IMR-90 (cell line): ENCODE results near the gene ARPC2. TPM values are rescaled to one million over a fixed set of nuclear protein-coding genes. Genes with fewer than 3 reads are reported as not detected.

ENCODE experiments used
- ATAC-seq: fragments of 200-7000 bp; cut with Tn5 transposase; 2 replicates; pipeline ENCODE4 v1.9.1; 2020; ENCODE audit warnings: low read depth, mild to moderate bottlenecking, moderate library complexity
- BruUV-seq: library from RNA; stranded (reverse); fragments of 400-500 nt; replicated peaks from 2 replicates; lab custom pipeline; 2021; lab: Mats Ljungman, UMichigan
- CTCF ChIA-PET: fragments of 300-600 bp; formaldehyde crosslinking; extraction: SDS; loops from one replicate; lab custom pipeline; 2021; ENCODE audit warnings: antibody characterized with exemption; lab: Yijun Ruan, JAX
- POLR2A ChIA-PET: fragments of 300-600 bp; sonication (Branson Sonifier 250); formaldehyde crosslinking; loops from one replicate; lab custom pipeline; 2022; ENCODE audit warnings: antibody characterized with exemption; ENCODE audit not compliant: unreplicated experiment; lab: Charles Lee
- DNase-seq: peaks from one replicate; pipeline ENCODE4 v3.0.0; 2013
- H2AFZ ChIP-seq: replicated peaks from 2 replicates; pipeline ENCODE3; 2013; ENCODE audit warnings: low read length, mild to moderate bottlenecking; ENCODE audit not compliant: poor library complexity
- H2AK5ac ChIP-seq: 2 replicates; pipeline ENCODE4 v1.6.1; 2013; ENCODE audit warnings: low read depth, low read length, inconsistent platforms
- H2AK9ac ChIP-seq: replicated peaks from 2 replicates; pipeline ENCODE3; 2013; ENCODE audit warnings: mild to moderate bottlenecking, low read depth, low read length, moderate library complexity; ENCODE audit not compliant: poor library complexity
- H2BK120ac ChIP-seq: 2 replicates; pipeline ENCODE4 v1.6.1; 2013; ENCODE audit warnings: low read depth, low read length, inconsistent platforms
- H2BK15ac ChIP-seq: 3 replicates; pipeline ENCODE4 v1.6.1; 2013; ENCODE audit warnings: low read depth, low read length, inconsistent platforms
- H2BK20ac ChIP-seq: 2 replicates; pipeline ENCODE4 v1.6.1; 2013; ENCODE audit warnings: low read depth, mild to moderate bottlenecking, inconsistent platforms, low read length, moderate library complexity
- H2BK5ac ChIP-seq: 2 replicates; pipeline ENCODE4 v1.6.1; 2013; ENCODE audit warnings: mild to moderate bottlenecking, low read depth, low read length, inconsistent platforms; ENCODE audit not compliant: poor library complexity, severe bottlenecking
- H3K14ac ChIP-seq: replicated peaks from 2 replicates; pipeline ENCODE4 v1.6.1; 2013; ENCODE audit warnings: low read depth, low read length, inconsistent platforms
- H3K18ac ChIP-seq: 2 replicates; pipeline ENCODE4 v1.6.1; 2013; ENCODE audit warnings: low read depth, low read length, control low read depth
- H3K23ac ChIP-seq: 2 replicates; pipeline ENCODE4 v1.6.1; 2013; ENCODE audit warnings: low read depth, low read length, inconsistent platforms
- H3K27ac ChIP-seq: 2 replicates; pipeline ENCODE4 v1.5.1; 2013; ENCODE audit warnings: mild to moderate bottlenecking, control low read depth, low read length; ENCODE audit not compliant: insufficient read depth
- H3K27me3 ChIP-seq: 2 replicates; pipeline ENCODE4 v1.6.1; 2013; ENCODE audit warnings: low read length; ENCODE audit not compliant: control insufficient read depth, insufficient read depth
- H3K36me3 ChIP-seq: 2 replicates; pipeline ENCODE4 v1.6.1; 2013; ENCODE audit warnings: low read length, mixed read lengths; ENCODE audit not compliant: control insufficient read depth, insufficient read depth
- H3K4ac ChIP-seq: 2 replicates; pipeline ENCODE4 v1.6.1; 2013; ENCODE audit warnings: low read depth, low read length, inconsistent platforms
- H3K4me1 ChIP-seq: 2 replicates; pipeline ENCODE4 v1.6.1; 2013; ENCODE audit warnings: low read length, mixed read lengths; ENCODE audit not compliant: control insufficient read depth, insufficient read depth
- H3K4me2 ChIP-seq: 2 replicates; pipeline ENCODE4 v1.6.1; 2013; ENCODE audit warnings: low read depth, mild to moderate bottlenecking, control low read depth, low read length, moderate library complexity
- H3K4me3 ChIP-seq: 2 replicates; pipeline ENCODE4 v1.5.1; 2013; ENCODE audit warnings: low read depth, mild to moderate bottlenecking, control low read depth, low read length, moderate library complexity; ENCODE audit not compliant: insufficient read depth
- H3K56ac ChIP-seq: 2 replicates; pipeline ENCODE4 v1.6.1; 2013; ENCODE audit warnings: low read length, inconsistent platforms; ENCODE audit not compliant: insufficient read depth; ENCODE audit errors: extremely low read depth
- H3K79me1 ChIP-seq, 2 experiments: 2 replicates each; pipeline ENCODE4 v1.6.1; 2013; ENCODE audit warnings: low read length in 2 of 2, inconsistent platforms in 1 of 2, low read depth in 1 of 2
- H3K9ac ChIP-seq: 2 replicates; pipeline ENCODE4 v1.6.1; 2013; ENCODE audit warnings: low read depth, low read length, control low read depth
- H3K9me1 ChIP-seq: 2 replicates; pipeline ENCODE4 v1.6.1; 2013; ENCODE audit warnings: low read length, inconsistent platforms; ENCODE audit not compliant: insufficient read depth
- H3K9me3 ChIP-seq: 2 replicates; pipeline ENCODE4 v1.6.1; 2013; ENCODE audit warnings: low read length; ENCODE audit not compliant: control insufficient read depth, insufficient read depth
- H4K20me1 ChIP-seq: 2 replicates; pipeline ENCODE4 v1.6.1; 2013; ENCODE audit warnings: low read length, inconsistent platforms; ENCODE audit not compliant: insufficient read depth
- H4K5ac ChIP-seq: 2 replicates; pipeline ENCODE4 v1.6.1; 2013; ENCODE audit warnings: mild to moderate bottlenecking, low read depth, low read length, control low read depth
- H4K8ac ChIP-seq, 2 experiments: 2 replicates each; pipeline ENCODE4 v1.6.1; 2013; ENCODE audit warnings: low read depth in 2 of 2, low read length in 2 of 2, control low read depth in 1 of 2, inconsistent platforms in 1 of 2
- H4K91ac ChIP-seq: 2 replicates; pipeline ENCODE4 v1.6.1; 2013; ENCODE audit warnings: low read depth, low read length, inconsistent platforms; ENCODE audit not compliant: insufficient read depth
- BHLHE40 ChIP-seq: fragments of 150-350 bp; IDR thresholded peaks from 2 replicates; pipeline ENCODE4 v1.6.1; 2016; ENCODE audit warnings: mild to moderate bottlenecking, low read depth, low read length
- CEBPB ChIP-seq: IDR thresholded peaks from 2 replicates; pipeline ENCODE4 v1.6.1; 2012; ENCODE audit warnings: low read depth, low read length, improper control_type of control experiment
- CHD1 ChIP-seq: IDR thresholded peaks from 2 replicates; pipeline ENCODE4 v1.6.1; 2012; ENCODE audit warnings: low read depth, low read length, improper control_type of control experiment
- FOS ChIP-seq: fragments of 150-350 bp; IDR thresholded peaks from 2 replicates; pipeline ENCODE4 v1.6.1; 2016; ENCODE audit warnings: low read depth, low read length
- MAFK ChIP-seq: IDR thresholded peaks from 2 replicates; pipeline ENCODE4 v1.6.1; 2012; ENCODE audit warnings: low read depth, low read length, improper control_type of control experiment
- MAZ ChIP-seq: IDR thresholded peaks from 2 replicates; pipeline ENCODE4 v1.6.1; 2012; ENCODE audit warnings: low read depth, mild to moderate bottlenecking, low read length, improper control_type of control experiment, moderate library complexity, borderline replicate concordance
- MXI1 ChIP-seq: IDR thresholded peaks from 2 replicates; pipeline ENCODE4 v1.6.1; 2012; ENCODE audit warnings: low read depth, mild to moderate bottlenecking, low read length, moderate library complexity, borderline replicate concordance
- NFE2L2 ChIP-seq: fragments of 150-350 bp; IDR thresholded peaks from 2 replicates; pipeline ENCODE4 v1.6.1; 2016; ENCODE audit warnings: low read depth, mild to moderate bottlenecking, low read length
- POLR2A ChIP-seq: IDR thresholded peaks from 2 replicates; pipeline ENCODE4 v1.6.1; 2012; ENCODE audit warnings: mild to moderate bottlenecking, low read depth, low read length
- RAD21 ChIP-seq: IDR thresholded peaks from 2 replicates; pipeline ENCODE4 v1.6.1; 2012; ENCODE audit warnings: low read length, improper control_type of control experiment
- RCOR1 ChIP-seq: IDR thresholded peaks from 2 replicates; pipeline ENCODE4 v1.6.1; 2012; ENCODE audit warnings: mild to moderate bottlenecking, low read length, improper control_type of control experiment; ENCODE audit not compliant: insufficient replicate concordance
- RFX5 ChIP-seq: IDR thresholded peaks from 2 replicates; pipeline ENCODE4 v1.8.0; 2012; ENCODE audit warnings: low read depth, mild to moderate bottlenecking, low read length, moderate library complexity
- SMC3 ChIP-seq: fragments of 150-350 bp; IDR thresholded peaks from 2 replicates; pipeline ENCODE4 v1.6.1; 2016; ENCODE audit warnings: low read depth, mild to moderate bottlenecking, antibody characterized with exemption, low read length, moderate library complexity
- WGBS, 2 experiments: methylation state at CpG; one replicate each; pipeline versions ENCODE4 v1.1.5 to v1.1.7; 2013; ENCODE audit warnings: missing lambda C conversion rate in 2 of 2; ENCODE audit not compliant: insufficient read length in 1 of 2; ENCODE audit errors: extremely low coverage in 2 of 2; 5-methylcytosine and 5-hydroxymethylcytosine counted together
- dilution Hi-C: fragments of 300-500 bp; cut with HindIII; formaldehyde crosslinking; loops from one replicate; pipeline ENCODE4 v1.14.3; 2018; ENCODE audit warnings: low sequenced_read_pairs; ENCODE audit not compliant: unreplicated experiment
- in situ Hi-C: fragments of 300-500 bp; cut with MboI; formaldehyde crosslinking; loops from 3 replicates; pipeline ENCODE4 v1.14.3; 2019; ENCODE audit warnings: low sequenced_read_pairs, inconsistent platforms, mixed read lengths
- intact Hi-C: fragments of 100-400 bp; cut with micrococcal nuclease; formaldehyde crosslinking; loops from 2 replicates; pipeline ENCODE4 v1.10.0; 2022
- polyA plus RNA-seq, 3 experiments: library from polyadenylated mRNA; depleted of rRNA; stranded (reverse); fragments of >200 nt; gene quantifications; 2 replicates each; pipeline ENCODE4 v1.2.3, GENCODE V29; 2012; ENCODE audit warnings: low replicate concordance in 1 of 3
- total RNA-seq: library from RNA; depleted of rRNA; stranded (reverse); fragments of >200 nt; gene quantifications from 2 replicates; pipeline ENCODE4 v1.2.3, GENCODE V29; 2012
- TF ChIP-seq, protein P1 (sequence below): fragments of 150-350 bp; IDR thresholded peaks from 2 replicates; pipeline ENCODE4 v1.6.1; 2017; ENCODE audit warnings: mild to moderate bottlenecking, antibody characterized with exemption, low read length, low read depth
- TF ChIP-seq, protein P2 (sequence below): conservative IDR thresholded peaks from 2 replicates; pipeline ENCODE4 v1.5.1; 2012; ENCODE audit warnings: mild to moderate bottlenecking, low read depth, low read length, improper control_type of control experiment
- TF ChIP-seq, protein P3 (sequence below): fragments of 150-350 bp; IDR thresholded peaks from 2 replicates; pipeline ENCODE4 v1.6.1; 2016; ENCODE audit warnings: low read depth, mild to moderate bottlenecking, low read length, moderate library complexity, borderline replicate concordance

ARPC2 gene
- total and polyA plus RNA-seq, 2 of the 4 experiments (the other 2 are of a cell fraction), result 561 to 635 TPM

DNA sequence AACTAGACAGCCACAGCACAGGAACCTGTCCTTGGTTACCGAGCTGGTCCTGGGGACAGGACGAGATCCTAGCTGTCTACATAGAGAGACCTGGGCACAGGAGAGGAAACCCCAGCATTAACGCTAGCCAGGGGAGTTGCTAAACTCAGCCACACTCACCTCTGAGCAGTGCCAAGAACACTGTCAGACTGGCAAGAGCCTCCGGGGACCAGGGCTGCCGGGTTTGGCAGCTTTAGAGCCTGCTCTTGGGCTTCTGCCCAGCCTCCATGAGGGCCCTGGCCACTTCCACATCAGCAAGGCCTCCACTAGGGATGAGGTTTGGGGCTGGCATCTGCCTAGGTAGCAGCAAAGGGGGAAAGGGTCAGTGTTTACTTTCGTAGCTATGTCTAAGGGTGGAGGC, 68.6 kb downstream of the ARPC2 start:
- Histone ChIP-seq H2AFZ (peak overlapping the region; percentile 28), H2AK5ac (peak overlapping the region; percentile 97), H3K23ac (peak overlapping the region; percentile 88), H2AK9ac (peak overlapping the region; percentile 96), H3K9ac (peak overlapping the region; percentile 81), H3K79me1 (peaks cover 32 to 75% of the 10 kb centered on the region in 2 experiments), H3K27me3 (no peaks in the 10 kb centered on the region), H3K4ac (peak overlapping the region; percentile 93), H3K27ac (peak overlapping the region; percentile 90), H3K4me2 (peak overlapping the region; percentile 78), H3K9me3 (no peaks in the 10 kb centered on the region), H3K9me1 (peaks cover 9% of the 10 kb centered on the region; the same call in 1 of the 2 replicates), H4K20me1 (peaks cover 32% of the 10 kb centered on the region), H2BK15ac (peak overlapping the region; percentile 57; the same call in 1 of the 3 replicates), H2BK120ac (peak overlapping the region; percentile 57), H2BK5ac (peak overlapping the region; percentile 94), H2BK20ac (peak overlapping the region; percentile 64), H4K8ac (peak overlapping the region; percentile 77 to 95), H3K4me1 (peaks cover 46% of the 10 kb centered on the region), H3K36me3 (peaks cover 5% of the 10 kb centered on the region; the same call in 1 of the 2 replicates), H3K14ac (peak overlapping the region; percentile 92), H4K91ac (peak overlapping the region; percentile 94), H3K4me3 (no peak overlapping the region), H4K5ac (peak overlapping the region; percentile 46; the same call in 1 of the 2 replicates), H3K56ac (peak overlapping the region; percentile 91; the same call in 1 of the 2 replicates), H3K18ac (no peak overlapping the region)
- ChIA-PET POLR2A (no interaction called here), CTCF (interaction anchor here (4.4 kb wide), 1 partner anchor 14 kb away, joined by 24 read pairs; the partner anchor contains the start of genes AAMP and PNKD)
- dilution Hi-C loops, result no loop called here
- 34% methylated on average over 3 of the region's 6 CpGs; no CpG with 5 or more reads in 1 of the 2 experiments for WGBS, 2 experiments
- no TSS peak for BruUV-seq
- in situ Hi-C loops, result no loop called here
- intact Hi-C loops, result loop anchor here (2.0 kb wide), 1 partner anchor 13 kb away; no protein-coding TSS in a partner anchor
- no peak for TF ChIP-seq CEBPB
- TF ChIP-seq, protein P1, sequence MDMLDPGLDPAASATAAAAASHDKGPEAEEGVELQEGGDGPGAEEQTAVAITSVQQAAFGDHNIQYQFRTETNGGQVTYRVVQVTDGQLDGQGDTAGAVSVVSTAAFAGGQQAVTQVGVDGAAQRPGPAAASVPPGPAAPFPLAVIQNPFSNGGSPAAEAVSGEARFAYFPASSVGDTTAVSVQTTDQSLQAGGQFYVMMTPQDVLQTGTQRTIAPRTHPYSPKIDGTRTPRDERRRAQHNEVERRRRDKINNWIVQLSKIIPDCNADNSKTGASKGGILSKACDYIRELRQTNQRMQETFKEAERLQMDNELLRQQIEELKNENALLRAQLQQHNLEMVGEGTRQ, result no peak
- TF ChIP-seq POLR2A, result no peak
- TF ChIP-seq, protein P2, sequence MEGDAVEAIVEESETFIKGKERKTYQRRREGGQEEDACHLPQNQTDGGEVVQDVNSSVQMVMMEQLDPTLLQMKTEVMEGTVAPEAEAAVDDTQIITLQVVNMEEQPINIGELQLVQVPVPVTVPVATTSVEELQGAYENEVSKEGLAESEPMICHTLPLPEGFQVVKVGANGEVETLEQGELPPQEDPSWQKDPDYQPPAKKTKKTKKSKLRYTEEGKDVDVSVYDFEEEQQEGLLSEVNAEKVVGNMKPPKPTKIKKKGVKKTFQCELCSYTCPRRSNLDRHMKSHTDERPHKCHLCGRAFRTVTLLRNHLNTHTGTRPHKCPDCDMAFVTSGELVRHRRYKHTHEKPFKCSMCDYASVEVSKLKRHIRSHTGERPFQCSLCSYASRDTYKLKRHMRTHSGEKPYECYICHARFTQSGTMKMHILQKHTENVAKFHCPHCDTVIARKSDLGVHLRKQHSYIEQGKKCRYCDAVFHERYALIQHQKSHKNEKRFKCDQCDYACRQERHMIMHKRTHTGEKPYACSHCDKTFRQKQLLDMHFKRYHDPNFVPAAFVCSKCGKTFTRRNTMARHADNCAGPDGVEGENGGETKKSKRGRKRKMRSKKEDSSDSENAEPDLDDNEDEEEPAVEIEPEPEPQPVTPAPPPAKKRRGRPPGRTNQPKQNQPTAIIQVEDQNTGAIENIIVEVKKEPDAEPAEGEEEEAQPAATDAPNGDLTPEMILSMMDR, result no peak
- no peak for TF ChIP-seq FOS
- no peak for TF ChIP-seq MAZ
- TF ChIP-seq MXI1, result no peak
- no peak for TF ChIP-seq MAFK
- TF ChIP-seq BHLHE40, result no peak
- no peak for TF ChIP-seq RFX5
- TF ChIP-seq NFE2L2, result no peak
- no peak for TF ChIP-seq SMC3
- no peak for TF ChIP-seq CHD1
- TF ChIP-seq, protein P3, sequence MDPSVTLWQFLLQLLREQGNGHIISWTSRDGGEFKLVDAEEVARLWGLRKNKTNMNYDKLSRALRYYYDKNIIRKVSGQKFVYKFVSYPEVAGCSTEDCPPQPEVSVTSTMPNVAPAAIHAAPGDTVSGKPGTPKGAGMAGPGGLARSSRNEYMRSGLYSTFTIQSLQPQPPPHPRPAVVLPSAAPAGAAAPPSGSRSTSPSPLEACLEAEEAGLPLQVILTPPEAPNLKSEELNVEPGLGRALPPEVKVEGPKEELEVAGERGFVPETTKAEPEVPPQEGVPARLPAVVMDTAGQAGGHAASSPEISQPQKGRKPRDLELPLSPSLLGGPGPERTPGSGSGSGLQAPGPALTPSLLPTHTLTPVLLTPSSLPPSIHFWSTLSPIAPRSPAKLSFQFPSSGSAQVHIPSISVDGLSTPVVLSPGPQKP, result no peak
- TF ChIP-seq RAD21, result no peak
- TF ChIP-seq RCOR1, result no peak
- ATAC-seq (no peak), DNase-seq (peak; percentile 48)
